ENCODE measurements around the gene GARNL3. TPM values are rescaled to one million over a fixed set of nuclear protein-coding genes. Genes with fewer than 3 reads are reported as not detected.

Gene GARNL3
- total and polyA plus RNA-seq, 2 donors (not counting 1 experiment from before 2014, with no cell fraction given), result 1.5 to 12.6 TPM

DNA sequence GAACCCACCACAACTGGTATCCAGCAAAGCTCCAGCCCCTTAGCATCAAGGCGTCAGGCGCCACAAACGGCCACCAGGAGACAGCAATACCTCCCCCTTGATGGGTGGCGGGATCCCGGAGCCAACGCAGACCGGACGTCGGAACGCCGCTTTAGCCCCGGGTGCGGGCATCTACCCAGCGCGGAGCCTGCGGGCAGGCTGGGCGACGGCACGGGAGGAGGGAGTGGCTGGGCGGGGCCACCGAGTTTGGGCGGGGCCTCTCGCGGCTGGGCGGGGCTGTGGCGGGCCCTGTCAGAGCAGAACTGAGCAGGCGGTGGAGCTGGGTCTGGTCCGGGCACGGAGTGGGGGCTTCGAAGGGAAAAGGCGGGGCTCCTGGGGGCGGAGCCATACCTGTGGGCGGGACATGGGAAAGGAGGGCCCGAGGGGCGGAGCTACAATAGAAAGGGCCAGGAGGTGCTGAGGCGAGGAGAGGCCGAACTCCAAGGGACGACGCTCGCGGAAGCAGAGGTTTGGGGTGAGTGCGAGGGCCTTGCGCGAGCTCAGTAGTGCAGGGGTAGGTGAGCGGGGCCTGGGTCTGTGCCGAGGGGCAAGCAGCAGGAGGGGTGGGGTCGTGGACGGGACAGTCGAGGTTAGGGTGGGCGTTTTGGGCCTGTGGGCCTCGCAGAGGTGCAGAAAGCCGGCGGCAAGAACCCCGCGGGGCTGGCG is 40.2 kb upstream of the GARNL3 start:
- Histone ChIP-seq H4K20me1 (ENCODE audit: control insufficient read depth, insufficient read depth, low read length, poor library complexity, severe bottlenecking) (no peaks in the 10 kb centered on the region), H3K27me3 (replicated peaks in 1 of 4; ENCODE audit: control extremely low read depth in 1 of 4, control insufficient read depth in 3 of 4, insufficient read depth in 4 of 4, low read length in 3 of 4) (peaks cover 0 to 9% (median 3%) of the 10 kb centered on the region in 4 experiments), H3K4me1 (ENCODE audit: control insufficient read depth in 2 of 2, insufficient read depth in 2 of 2, low read length in 2 of 2) (peaks cover 21 to 33% of the 10 kb centered on the region in 2 donors), H3K79me2 (ENCODE audit: control insufficient read depth, insufficient read depth, low read length) (no peaks in the 10 kb centered on the region), H2AFZ (ENCODE audit: insufficient read depth, low read depth, low read length, poor library complexity, severe bottlenecking) (peak overlapping the region; percentile 85), H3K27ac (ENCODE audit: low read length in 2 of 2) (peak overlapping the region in 1 of 2 donors; percentile 39), H3K4me2 (replicated peaks; ENCODE audit: low read depth, low read length, poor library complexity, severe bottlenecking) (peak overlapping the region; percentile 100), H3K4me3 (ENCODE audit: control extremely low read depth in 1 of 5, extremely low read depth in 1 of 5, insufficient read depth in 1 of 5, low read depth in 2 of 5, low read length in 4 of 5) (peak overlapping the region in 4 of 5 experiments; percentile 39 to 75 (median 52)), H3K36me3 (replicated peaks in 1 of 2; ENCODE audit: control extremely low read depth in 1 of 2, control insufficient read depth in 1 of 2, extremely low read depth in 1 of 2, insufficient read depth in 2 of 2, low read length in 1 of 2) (no peaks in the 10 kb centered on the region), H3K9me3 (ENCODE audit: control extremely low read depth in 1 of 3, control insufficient read depth in 2 of 3, insufficient read depth in 1 of 3, low read length in 2 of 3) (peaks cover 0 to 3% (median 0%) of the 10 kb centered on the region in 3 donors), H3K9ac (ENCODE audit: low read length) (peak overlapping the region; percentile 69)
- H3K4me1 Mint-ChIP-seq, result peaks cover 43% of the 10 kb centered on the region
- ChIA-PET POLR2A (interaction anchor here (0.6 to 3.0 kb wide), 10 partner anchors 10 to 1052 kb away, joined by 3 to 19 read pairs (median 4); partner anchors contain the start of genes GOLGA2, LRSAM1, RPL12 and SLC2A8), CTCF (interaction anchor here (0.8 to 5.1 kb wide), 4 partner anchors 10 to 173 kb away, joined by 3 to 30 read pairs (median 14); partner anchors contain the start of gene SLC2A8)
- peaks cover 4% of the 10 kb centered on the region for H3K27me3 Mint-ChIP-seq
- H3K4me3 Mint-ChIP-seq, result peak overlapping the region; percentile 93
- WGBS (ENCODE audit: insufficient coverage), result 3% methylated on average over 56 of the region's 56 CpGs
- DNase-seq (peak; percentile 94), ATAC-seq (ENCODE audit: low read depth) (peak; percentile 73)
- TF ChIP-seq EZH2 (IDR thresholded peaks at IDR 0.05; ENCODE audit: borderline replicate concordance, insufficient read depth, low read depth, low read length, poor library complexity, severe bottlenecking), result no peak
- TF ChIP-seq, protein P1, sequence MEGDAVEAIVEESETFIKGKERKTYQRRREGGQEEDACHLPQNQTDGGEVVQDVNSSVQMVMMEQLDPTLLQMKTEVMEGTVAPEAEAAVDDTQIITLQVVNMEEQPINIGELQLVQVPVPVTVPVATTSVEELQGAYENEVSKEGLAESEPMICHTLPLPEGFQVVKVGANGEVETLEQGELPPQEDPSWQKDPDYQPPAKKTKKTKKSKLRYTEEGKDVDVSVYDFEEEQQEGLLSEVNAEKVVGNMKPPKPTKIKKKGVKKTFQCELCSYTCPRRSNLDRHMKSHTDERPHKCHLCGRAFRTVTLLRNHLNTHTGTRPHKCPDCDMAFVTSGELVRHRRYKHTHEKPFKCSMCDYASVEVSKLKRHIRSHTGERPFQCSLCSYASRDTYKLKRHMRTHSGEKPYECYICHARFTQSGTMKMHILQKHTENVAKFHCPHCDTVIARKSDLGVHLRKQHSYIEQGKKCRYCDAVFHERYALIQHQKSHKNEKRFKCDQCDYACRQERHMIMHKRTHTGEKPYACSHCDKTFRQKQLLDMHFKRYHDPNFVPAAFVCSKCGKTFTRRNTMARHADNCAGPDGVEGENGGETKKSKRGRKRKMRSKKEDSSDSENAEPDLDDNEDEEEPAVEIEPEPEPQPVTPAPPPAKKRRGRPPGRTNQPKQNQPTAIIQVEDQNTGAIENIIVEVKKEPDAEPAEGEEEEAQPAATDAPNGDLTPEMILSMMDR (IDR thresholded peaks at IDR 0.05), result no peak
- H3K27ac Mint-ChIP-seq, result peak overlapping the region; percentile 95
- H3K9me3 Mint-ChIP-seq (ENCODE audit: insufficient read depth), result no peaks in the 10 kb centered on the region
- intact Hi-C loops (cut with micrococcal nuclease), result loop anchor here (1.0 to 2.0 kb wide), 4 partner anchors 58 to 692 kb away; partner anchors contain the start of genes LRSAM1, RPL12, ST6GALNAC4 and TTC16
